Right atrium auricular region (tissue), 2 donors: ENCODE measurements around the gene BTN1A1. TPM values are rescaled to one million over a fixed set of nuclear protein-coding genes. Genes with fewer than 3 reads are reported as not detected.

ENCODE experiments used
- DNase-seq: peaks from one replicate; pipeline ENCODE4 v3.0.0-alpha.2; 2019; ENCODE audit warnings: low spot score
- H3K27ac ChIP-seq, 2 donors: fragments of 200-600 bp; sonication (generic); 1 replicate in 1 of 2; 2 replicates in 1 of 2; pipeline ENCODE4 v1.5.1; 2016 to 2019
- H3K27me3 ChIP-seq, 2 donors: fragments of 200-600 bp; sonication (generic); one replicate each; pipeline versions ENCODE4 v1.5.1 to v1.6.0; 2017 to 2019
- H3K36me3 ChIP-seq: fragments of 200-600 bp; sonication (generic); one replicate; pipeline ENCODE4 v1.5.1; 2016
- H3K4me1 ChIP-seq, 2 donors: fragments of 200-600 bp; sonication (generic); one replicate each; pipeline versions ENCODE4 v1.5.1 to v1.6.0; 2017 to 2019
- H3K4me3 ChIP-seq, 2 donors: fragments of 200-600 bp; sonication (generic); 1 replicate in 1 of 2; 2 replicates in 1 of 2; pipeline ENCODE4 v1.5.1; 2017 to 2019; ENCODE audit warnings: mild to moderate bottlenecking in 1 of 2, moderate library complexity in 1 of 2
- H3K9me3 ChIP-seq, 2 donors: fragments of 200-600 bp; sonication (generic); one replicate each; pipeline ENCODE4 v1.5.1; 2019
- total RNA-seq, 2 donors: library from RNA; depleted of rRNA; stranded (reverse); fragments of >200 nt; gene quantifications; one replicate each; pipeline ENCODE4 v1.1.0, GENCODE V29; 2016
- TF ChIP-seq, protein P1 (sequence below), 2 donors: fragments of 200-600 bp; sonication (generic); IDR thresholded peaks; one replicate each; pipeline ENCODE4 v1.5.1; 2019; ENCODE audit warnings: antibody characterized with exemption in 2 of 2

The BTN1A1 gene
- total RNA-seq, 2 donors from 2014 or later = not detected

DNA sequence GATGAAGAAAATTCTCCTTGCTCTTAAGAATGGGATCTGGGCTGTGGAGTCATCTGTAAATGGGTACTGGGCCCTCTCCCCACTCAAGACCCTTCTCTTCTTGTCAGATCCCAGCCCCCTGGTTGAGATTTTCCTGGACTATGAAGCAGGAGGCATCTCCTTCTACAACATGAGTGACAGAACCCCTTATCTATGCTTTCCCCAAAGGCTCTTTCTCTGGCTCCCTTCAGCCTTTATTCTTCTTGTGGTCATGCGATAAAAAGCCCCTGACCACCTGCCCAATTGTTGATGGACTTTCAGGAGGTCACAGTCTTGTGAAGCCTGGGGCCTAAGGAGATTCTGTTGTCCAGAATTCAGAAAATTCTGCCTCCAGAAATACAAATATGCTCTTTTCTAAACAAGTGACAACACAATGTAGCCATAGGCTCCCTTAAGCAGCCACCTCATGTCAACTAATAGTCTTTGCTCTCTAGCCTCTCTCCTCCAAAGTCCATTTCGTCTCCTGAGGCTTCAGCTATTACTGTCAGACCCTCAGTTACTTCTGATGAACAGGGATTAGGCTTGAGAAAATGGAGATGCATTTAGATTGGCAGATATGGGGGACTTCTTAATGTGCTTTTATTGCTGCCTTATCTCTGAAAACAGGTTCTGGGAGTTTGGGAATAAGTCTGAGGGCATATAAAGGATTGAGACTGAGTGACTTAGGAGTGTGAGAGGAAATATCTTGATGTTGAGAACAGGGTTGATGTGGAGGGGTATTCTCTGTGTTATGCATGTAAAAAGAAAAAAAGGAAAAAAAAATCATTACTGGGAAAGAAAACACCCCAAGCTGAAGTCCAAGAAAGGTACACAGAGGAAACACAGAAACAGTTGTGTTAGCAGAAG, 21.8 kb upstream of the BTN1A1 start:
- Histone ChIP-seq H3K4me1 (peaks cover 0 to 11% of the 10 kb centered on the region in 2 donors), H3K9me3 (no peaks in the 10 kb centered on the region), H3K27ac (no peak overlapping the region), H3K4me3 (no peak overlapping the region), H3K36me3 (no peaks in the 10 kb centered on the region), H3K27me3 (no peaks in the 10 kb centered on the region)
- no peak for DNase-seq
- TF ChIP-seq, protein P1, sequence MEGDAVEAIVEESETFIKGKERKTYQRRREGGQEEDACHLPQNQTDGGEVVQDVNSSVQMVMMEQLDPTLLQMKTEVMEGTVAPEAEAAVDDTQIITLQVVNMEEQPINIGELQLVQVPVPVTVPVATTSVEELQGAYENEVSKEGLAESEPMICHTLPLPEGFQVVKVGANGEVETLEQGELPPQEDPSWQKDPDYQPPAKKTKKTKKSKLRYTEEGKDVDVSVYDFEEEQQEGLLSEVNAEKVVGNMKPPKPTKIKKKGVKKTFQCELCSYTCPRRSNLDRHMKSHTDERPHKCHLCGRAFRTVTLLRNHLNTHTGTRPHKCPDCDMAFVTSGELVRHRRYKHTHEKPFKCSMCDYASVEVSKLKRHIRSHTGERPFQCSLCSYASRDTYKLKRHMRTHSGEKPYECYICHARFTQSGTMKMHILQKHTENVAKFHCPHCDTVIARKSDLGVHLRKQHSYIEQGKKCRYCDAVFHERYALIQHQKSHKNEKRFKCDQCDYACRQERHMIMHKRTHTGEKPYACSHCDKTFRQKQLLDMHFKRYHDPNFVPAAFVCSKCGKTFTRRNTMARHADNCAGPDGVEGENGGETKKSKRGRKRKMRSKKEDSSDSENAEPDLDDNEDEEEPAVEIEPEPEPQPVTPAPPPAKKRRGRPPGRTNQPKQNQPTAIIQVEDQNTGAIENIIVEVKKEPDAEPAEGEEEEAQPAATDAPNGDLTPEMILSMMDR (IDR thresholded peaks at IDR 0.05) = no peak

DNA sequence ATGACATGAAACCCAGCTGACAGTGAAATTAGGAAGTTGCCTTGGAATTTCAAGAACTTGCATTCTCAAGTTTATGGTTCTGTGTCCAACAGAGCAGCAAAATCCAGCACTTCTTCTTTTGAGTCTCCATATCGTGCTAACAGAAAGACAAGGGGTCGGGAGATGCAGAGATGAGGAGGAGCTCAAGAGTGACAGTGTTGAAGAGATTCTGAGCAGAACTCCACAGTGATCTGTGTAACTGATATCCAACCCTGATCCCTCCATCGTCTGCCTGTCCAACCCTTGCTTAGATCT, 21.2 kb upstream of the BTN1A1 start:
- H3K9me3 ChIP-seq = no peaks in the 10 kb centered on the region
- H3K36me3 ChIP-seq = no peaks in the 10 kb centered on the region
- H3K27ac ChIP-seq = no peak overlapping the region
- TF ChIP-seq, protein P1 (IDR thresholded peaks at IDR 0.05) = no peak
- DNase-seq = no peak
- H3K4me1 ChIP-seq = peaks cover 0 to 11% of the 10 kb centered on the region in 2 donors
- H3K27me3 ChIP-seq = no peaks in the 10 kb centered on the region
- H3K4me3 ChIP-seq = no peak overlapping the region

DNA sequence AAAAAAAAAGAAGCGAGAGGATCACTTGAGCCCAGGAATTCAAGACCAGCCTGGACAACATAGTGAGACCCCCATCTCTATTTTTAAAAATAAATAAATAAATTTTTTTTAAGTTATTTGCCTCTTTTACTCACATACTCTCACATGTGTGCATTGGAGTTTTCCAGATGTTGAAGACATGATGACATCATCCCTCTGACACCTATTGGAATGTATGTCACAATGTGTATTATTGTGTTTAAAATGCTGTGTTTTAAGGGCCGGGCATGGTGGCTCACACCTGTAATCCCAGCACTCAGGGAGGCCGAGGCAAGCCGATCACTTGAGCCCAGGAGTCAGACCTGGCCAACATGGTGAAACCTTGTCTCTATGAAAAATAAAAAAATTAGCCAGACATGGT, 17.8 kb upstream of the BTN1A1 start:
- H3K9me3 ChIP-seq = no peaks in the 10 kb centered on the region
- no peak overlapping the region for H3K27ac ChIP-seq
- H3K4me1 ChIP-seq = no peaks in the 10 kb centered on the region
- TF ChIP-seq, protein P1 (IDR thresholded peaks at IDR 0.05) = no peak
- no peaks in the 10 kb centered on the region for H3K36me3 ChIP-seq
- no peak for DNase-seq
- no peak overlapping the region for H3K4me3 ChIP-seq
- no peaks in the 10 kb centered on the region for H3K27me3 ChIP-seq

DNA sequence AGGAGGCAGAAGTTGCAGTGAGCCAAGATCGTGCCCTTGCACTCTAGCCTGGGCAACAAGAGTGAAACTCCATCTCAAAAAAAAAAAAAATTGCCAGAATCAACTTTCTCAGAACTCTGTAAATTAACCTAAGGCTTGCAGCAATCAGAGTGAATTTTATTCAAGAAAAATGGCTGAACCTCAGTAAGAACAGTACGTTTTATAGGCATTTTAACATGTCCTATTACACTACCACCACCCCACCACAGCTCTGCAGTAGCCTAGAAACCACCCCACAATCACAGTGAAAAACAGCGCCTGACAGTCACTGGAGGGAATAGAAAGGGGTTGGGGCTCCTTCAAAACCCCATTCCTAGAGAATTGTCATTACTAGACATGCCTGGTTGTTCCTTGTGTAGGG, 16.4 kb upstream of the BTN1A1 start:
- no peaks in the 10 kb centered on the region for H3K27me3 ChIP-seq
- no peak for DNase-seq
- H3K27ac ChIP-seq = no peak overlapping the region
- H3K36me3 ChIP-seq = no peaks in the 10 kb centered on the region
- no peaks in the 10 kb centered on the region for H3K4me1 ChIP-seq
- H3K4me3 ChIP-seq = no peak overlapping the region
- TF ChIP-seq, protein P1 (IDR thresholded peaks at IDR 0.05) = no peak
- no peaks in the 10 kb centered on the region for H3K9me3 ChIP-seq

DNA sequence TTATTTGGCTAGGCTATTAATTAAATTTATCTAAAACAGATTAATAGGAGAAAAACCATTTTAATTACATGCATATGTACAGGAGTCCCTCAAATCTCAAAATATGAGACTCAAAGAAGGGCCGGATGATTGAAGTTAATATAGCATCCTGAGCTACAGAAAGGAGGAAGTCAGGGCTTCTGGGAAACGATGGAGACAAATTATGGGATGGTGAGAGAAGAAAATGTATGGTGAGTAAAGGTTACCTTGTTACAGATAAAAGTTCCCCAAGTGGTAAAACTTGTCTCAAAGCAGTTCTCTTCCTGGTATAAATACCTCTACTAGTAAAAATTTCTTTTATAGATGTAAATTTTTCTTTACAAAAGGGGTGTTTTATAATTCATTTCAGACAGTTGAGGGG, 15.9 kb upstream of the BTN1A1 start:
- DNase-seq = no peak
- no peaks in the 10 kb centered on the region for H3K4me1 ChIP-seq
- H3K9me3 ChIP-seq = no peaks in the 10 kb centered on the region
- no peaks in the 10 kb centered on the region for H3K36me3 ChIP-seq
- no peaks in the 10 kb centered on the region for H3K27me3 ChIP-seq
- no peak overlapping the region for H3K27ac ChIP-seq
- TF ChIP-seq, protein P1 (IDR thresholded peaks at IDR 0.05) = no peak
- H3K4me3 ChIP-seq = no peak overlapping the region
